Ishikawa (cell line): ENCODE data around the gene SYNGR2.

Experiments used
- CEBPB ChIP-seq: IDR thresholded peaks from 2 replicates; pipeline ENCODE4 v1.6.1; 2012
- CREB1 ChIP-seq: IDR thresholded peaks from 2 replicates; pipeline ENCODE4 v1.6.1; 2012; ENCODE audit warnings: low read depth
- EGR1 ChIP-seq: IDR thresholded peaks from 2 replicates; pipeline ENCODE4 v1.6.1; 2012
- EP300 ChIP-seq: IDR thresholded peaks from 2 replicates; pipeline ENCODE4 v1.6.1; 2012; ENCODE audit warnings: borderline replicate concordance
- FOXM1 ChIP-seq: IDR thresholded peaks from 2 replicates; pipeline ENCODE4 v1.6.1; 2012; ENCODE audit warnings: low read depth, borderline replicate concordance
- NFIC ChIP-seq: IDR thresholded peaks from 2 replicates; pipeline ENCODE4 v1.6.1; 2012
- RAD21 ChIP-seq: IDR thresholded peaks from 2 replicates; pipeline ENCODE4 v1.6.1; 2012; ENCODE audit warnings: low read depth
- TAF1 ChIP-seq: IDR thresholded peaks from 2 replicates; pipeline ENCODE4 v1.6.1; 2012; ENCODE audit warnings: low read depth, mild to moderate bottlenecking
- TCF12 ChIP-seq: IDR thresholded peaks from 2 replicates; pipeline ENCODE4 v1.6.1; 2012; ENCODE audit warnings: low read depth
- TEAD4 ChIP-seq: IDR thresholded peaks from 2 replicates; pipeline ENCODE4 v1.6.1; 2012
- YY1 ChIP-seq: IDR thresholded peaks from 2 replicates; pipeline ENCODE4 v1.6.1; 2012; ENCODE audit warnings: low read depth
- ZBTB7A ChIP-seq: IDR thresholded peaks from 2 replicates; pipeline ENCODE4 v1.6.1; 2012; ENCODE audit warnings: low read depth
- TF ChIP-seq, protein P1 (sequence below): IDR thresholded peaks from 2 replicates; pipeline ENCODE4 v1.6.1; 2012
- TF ChIP-seq, protein P2 (sequence below): IDR thresholded peaks from 2 replicates; pipeline ENCODE4 v1.6.1; 2012
- TF ChIP-seq, protein P3 (sequence below): IDR thresholded peaks from 2 replicates; pipeline ENCODE4 v1.6.1; 2012; ENCODE audit warnings: low read depth, mild to moderate bottlenecking

SYNGR2 gene

DNA sequence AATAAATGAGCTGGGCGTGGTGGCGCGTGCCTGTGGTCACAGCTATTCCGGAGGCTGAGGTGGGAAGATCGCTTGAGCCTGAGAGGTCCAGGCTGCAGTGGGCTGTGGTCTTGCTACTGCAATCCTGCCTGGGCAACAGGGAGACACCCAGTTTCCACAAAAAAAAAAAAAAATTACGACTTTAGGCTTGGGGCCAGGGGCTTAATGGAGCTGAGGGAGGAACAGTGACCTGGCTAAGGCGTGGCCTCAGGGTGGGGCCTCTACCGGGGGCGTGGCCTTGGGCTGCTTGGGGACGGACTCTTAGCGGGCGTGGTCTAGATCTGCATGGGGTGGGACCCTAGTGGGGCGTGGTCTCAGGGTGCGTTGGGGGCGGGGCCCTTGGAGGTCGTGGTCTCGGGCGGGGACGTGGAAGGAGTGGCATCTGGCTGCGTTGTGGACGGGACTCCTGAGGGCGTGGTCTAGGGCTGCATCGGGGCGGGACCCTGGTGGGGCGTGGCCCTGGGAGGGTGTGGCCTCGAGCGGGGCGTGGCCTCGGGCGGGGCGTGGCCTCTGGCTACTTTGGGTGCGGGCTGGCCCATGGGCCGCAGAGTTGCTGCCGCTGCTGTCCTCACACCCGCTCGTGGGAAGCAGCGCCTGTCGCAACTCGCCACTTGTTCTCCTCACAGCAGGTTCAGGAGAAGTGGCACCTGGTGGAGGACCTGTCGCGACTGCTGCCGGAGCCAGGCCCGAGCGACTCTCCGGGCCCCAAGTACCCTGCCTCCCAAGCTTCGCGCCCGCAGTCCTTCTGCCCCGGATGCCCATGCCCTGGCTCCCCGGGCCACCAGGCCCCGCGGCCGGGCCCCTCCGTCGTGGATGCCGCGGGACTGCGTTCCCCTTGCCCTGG is 28.0 kb upstream of the SYNGR2 start:
- TF ChIP-seq, protein P1, sequence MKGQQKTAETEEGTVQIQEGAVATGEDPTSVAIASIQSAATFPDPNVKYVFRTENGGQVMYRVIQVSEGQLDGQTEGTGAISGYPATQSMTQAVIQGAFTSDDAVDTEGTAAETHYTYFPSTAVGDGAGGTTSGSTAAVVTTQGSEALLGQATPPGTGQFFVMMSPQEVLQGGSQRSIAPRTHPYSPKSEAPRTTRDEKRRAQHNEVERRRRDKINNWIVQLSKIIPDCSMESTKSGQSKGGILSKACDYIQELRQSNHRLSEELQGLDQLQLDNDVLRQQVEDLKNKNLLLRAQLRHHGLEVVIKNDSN: no peak; the same call in 1 of the 2 replicates
- no peak for TF ChIP-seq EP300
- TF ChIP-seq CEBPB: no peak
- no peak for TF ChIP-seq TCF12
- TF ChIP-seq YY1: no peak
- no peak for TF ChIP-seq TEAD4
- TF ChIP-seq EGR1: no peak
- TF ChIP-seq, protein P2, sequence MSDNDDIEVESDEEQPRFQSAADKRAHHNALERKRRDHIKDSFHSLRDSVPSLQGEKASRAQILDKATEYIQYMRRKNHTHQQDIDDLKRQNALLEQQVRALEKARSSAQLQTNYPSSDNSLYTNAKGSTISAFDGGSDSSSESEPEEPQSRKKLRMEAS: peak; percentile 29; the same call in 1 of the 2 replicates
- TF ChIP-seq, protein P3, sequence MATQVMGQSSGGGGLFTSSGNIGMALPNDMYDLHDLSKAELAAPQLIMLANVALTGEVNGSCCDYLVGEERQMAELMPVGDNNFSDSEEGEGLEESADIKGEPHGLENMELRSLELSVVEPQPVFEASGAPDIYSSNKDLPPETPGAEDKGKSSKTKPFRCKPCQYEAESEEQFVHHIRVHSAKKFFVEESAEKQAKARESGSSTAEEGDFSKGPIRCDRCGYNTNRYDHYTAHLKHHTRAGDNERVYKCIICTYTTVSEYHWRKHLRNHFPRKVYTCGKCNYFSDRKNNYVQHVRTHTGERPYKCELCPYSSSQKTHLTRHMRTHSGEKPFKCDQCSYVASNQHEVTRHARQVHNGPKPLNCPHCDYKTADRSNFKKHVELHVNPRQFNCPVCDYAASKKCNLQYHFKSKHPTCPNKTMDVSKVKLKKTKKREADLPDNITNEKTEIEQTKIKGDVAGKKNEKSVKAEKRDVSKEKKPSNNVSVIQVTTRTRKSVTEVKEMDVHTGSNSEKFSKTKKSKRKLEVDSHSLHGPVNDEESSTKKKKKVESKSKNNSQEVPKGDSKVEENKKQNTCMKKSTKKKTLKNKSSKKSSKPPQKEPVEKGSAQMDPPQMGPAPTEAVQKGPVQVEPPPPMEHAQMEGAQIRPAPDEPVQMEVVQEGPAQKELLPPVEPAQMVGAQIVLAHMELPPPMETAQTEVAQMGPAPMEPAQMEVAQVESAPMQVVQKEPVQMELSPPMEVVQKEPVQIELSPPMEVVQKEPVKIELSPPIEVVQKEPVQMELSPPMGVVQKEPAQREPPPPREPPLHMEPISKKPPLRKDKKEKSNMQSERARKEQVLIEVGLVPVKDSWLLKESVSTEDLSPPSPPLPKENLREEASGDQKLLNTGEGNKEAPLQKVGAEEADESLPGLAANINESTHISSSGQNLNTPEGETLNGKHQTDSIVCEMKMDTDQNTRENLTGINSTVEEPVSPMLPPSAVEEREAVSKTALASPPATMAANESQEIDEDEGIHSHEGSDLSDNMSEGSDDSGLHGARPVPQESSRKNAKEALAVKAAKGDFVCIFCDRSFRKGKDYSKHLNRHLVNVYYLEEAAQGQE: no peak
- no peak for TF ChIP-seq CREB1
- no peak for TF ChIP-seq FOXM1
- 0 out of 2 replicates have a peak, but pooled peaks have one; percentile 37 for TF ChIP-seq ZBTB7A
- TF ChIP-seq NFIC: peak; percentile 41; the same call in 1 of the 2 replicates
- TF ChIP-seq RAD21: no peak
- TF ChIP-seq TAF1: peak; percentile 59

DNA sequence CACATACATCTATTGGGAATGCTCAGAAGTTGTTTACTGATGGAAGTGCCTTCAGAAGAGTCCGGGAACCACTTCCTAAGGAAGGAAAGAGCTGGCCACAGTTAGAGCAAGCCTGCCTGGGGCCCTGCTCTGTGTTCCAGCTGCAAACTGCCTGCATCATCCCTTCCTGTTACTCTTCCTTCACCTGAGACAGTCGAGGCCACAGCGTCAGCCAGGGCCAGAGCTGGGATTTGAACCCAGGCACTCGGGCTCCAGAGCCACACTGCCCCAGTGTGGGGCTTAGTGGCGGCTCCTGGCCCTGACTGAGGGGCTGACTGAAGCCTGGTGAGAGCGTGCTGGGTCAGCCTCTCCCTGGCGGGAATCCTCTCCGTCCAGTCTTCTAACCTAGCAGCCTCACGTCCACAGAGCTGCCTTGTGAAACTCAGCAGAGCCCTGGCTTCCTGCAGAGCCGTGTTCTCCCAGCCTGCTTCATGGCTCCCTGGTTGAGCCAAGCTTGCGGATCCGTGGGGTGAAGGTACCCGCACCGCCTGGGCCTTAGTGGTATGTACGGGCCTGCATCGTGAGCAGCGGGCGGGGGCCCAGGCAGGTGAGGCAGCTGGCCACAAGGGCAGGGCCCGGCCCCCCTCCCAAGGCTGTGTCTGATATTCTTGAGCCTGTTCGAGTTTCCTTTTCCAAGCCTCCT is 26.8 kb upstream of the SYNGR2 start:
- no peak for TF ChIP-seq NFIC

DNA sequence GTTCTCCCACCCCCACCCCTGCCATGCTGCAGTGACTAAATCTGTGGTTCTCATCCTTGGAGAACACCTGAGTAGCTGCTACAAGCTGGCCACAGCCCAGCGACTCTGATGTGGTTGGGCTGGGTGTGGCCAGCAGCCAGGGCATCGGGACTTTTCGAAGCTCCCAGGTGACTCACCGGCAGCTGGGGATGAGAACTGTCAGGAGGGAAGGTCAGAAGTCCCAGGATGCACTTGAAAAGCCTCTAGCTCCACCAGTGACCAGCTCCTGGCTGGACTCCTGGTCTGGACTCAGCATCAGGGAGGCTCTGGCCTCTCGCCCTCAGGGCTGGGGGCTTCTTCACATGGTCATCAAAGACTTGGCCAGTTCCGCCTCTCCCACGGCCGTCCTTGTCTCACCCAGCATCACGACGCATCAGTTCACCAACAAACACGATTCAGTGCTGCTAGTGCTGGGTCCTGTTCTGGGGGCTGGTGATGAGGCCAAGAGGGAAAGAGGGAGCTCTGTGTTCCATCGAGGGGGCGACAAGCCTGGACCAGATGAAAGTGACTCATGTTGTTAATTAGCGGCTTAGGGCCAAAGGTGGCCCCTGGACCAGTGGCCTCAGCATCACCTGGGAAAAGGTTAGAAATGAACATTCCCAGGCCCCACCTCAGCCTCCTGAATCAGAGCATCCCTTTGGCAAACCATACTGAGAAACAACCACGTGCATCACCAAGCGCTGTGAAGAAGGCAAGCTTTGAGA is 26.1 kb upstream of the SYNGR2 start:
- peak; percentile 57 for TF ChIP-seq NFIC
- peak; percentile 25; the same call in 1 of the 2 replicates for TF ChIP-seq EP300
- TF ChIP-seq, protein P2: peak; percentile 52; the same call in 1 of the 2 replicates
- TF ChIP-seq FOXM1: no peak
- TF ChIP-seq TCF12: 0 out of 2 replicates have a peak, but pooled peaks have one; percentile 19
- TF ChIP-seq ZBTB7A: no peak
- 0 out of 2 replicates have a peak, but pooled peaks have one; percentile 15 for TF ChIP-seq YY1

DNA sequence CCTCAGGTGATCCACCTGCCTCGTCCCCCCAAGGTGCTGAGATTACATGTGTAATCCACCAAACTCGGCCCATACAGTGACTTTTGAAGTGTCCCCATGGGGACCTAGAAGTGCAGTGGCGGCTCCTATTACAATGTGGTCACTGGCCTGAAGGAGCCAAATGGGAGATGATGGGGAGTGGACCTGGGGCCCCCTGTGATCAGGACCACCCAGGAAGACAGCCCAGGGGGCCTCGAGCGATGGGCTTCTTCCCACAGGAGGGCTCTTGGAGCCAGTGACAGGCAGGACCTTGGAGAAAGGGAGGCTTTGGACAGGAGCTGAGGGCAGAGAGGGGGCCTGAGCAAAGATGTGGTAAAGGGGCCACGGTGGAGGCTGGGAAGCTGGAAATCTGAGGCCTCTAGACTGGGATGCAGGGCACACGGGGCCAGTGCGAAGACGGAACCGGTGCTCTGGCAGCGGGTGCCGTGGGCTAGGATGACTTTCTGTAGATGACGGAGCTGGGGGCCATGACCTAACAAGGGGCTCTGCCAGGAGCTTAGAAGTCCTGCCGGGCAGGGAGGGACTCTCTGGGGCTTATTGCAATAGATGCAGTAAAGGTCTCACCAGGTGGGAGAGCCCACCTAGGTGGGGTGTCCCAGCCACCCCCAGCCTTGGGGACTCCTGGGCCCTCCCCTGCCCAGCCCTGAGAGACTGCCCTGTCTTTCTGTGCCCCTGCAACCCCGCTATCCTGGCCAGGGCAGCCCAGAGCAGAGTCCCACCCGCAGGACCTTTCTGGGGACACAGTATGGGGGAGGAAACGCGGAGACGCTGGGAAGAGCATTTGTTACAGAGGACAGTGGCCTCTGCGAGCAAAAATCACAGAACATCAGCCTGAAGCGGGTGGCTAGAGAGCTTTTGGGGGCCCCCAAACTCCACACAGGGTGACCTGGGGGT is 24.9 kb upstream of the SYNGR2 start:
- no peak for TF ChIP-seq NFIC
- no peak for TF ChIP-seq CREB1
- TF ChIP-seq, protein P2: no peak
- TF ChIP-seq RAD21: no peak
- no peak for TF ChIP-seq CEBPB
- no peak for TF ChIP-seq EP300
- no peak for TF ChIP-seq YY1
- TF ChIP-seq, protein P3: no peak
